DND-41 (cell line): ENCODE measurements around the gene SETBP1.

Source experiments
- EZH2 ChIP-seq: IDR thresholded peaks from 3 replicates; pipeline ENCODE4 v1.6.1; 2012; ENCODE audit warnings: borderline replicate concordance, low read depth, mild to moderate bottlenecking, moderate library complexity, low read length, inconsistent platforms; ENCODE audit not compliant: severe bottlenecking
- TF ChIP-seq, protein P1 (sequence below): IDR thresholded peaks from 2 replicates; pipeline ENCODE4 v1.5.1; 2012; ENCODE audit warnings: borderline replicate concordance, low read length, moderate library complexity, mild to moderate bottlenecking; ENCODE audit not compliant: poor library complexity, severe bottlenecking; ENCODE audit errors: extremely low read depth

- TF ChIP-seq, protein P1, sequence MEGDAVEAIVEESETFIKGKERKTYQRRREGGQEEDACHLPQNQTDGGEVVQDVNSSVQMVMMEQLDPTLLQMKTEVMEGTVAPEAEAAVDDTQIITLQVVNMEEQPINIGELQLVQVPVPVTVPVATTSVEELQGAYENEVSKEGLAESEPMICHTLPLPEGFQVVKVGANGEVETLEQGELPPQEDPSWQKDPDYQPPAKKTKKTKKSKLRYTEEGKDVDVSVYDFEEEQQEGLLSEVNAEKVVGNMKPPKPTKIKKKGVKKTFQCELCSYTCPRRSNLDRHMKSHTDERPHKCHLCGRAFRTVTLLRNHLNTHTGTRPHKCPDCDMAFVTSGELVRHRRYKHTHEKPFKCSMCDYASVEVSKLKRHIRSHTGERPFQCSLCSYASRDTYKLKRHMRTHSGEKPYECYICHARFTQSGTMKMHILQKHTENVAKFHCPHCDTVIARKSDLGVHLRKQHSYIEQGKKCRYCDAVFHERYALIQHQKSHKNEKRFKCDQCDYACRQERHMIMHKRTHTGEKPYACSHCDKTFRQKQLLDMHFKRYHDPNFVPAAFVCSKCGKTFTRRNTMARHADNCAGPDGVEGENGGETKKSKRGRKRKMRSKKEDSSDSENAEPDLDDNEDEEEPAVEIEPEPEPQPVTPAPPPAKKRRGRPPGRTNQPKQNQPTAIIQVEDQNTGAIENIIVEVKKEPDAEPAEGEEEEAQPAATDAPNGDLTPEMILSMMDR: no peak
- TF ChIP-seq EZH2: no peak
Observed at GRCh38 chr18:45046961-45047360, 366.3 kb downstream of the SETBP1 start.
